Activated T-cell treated with anti-CD3 and anti-CD28 coated beads for 1 hour (primary cell): ENCODE results near the gene TAAR1.
"Not testable (repeated sequence)": the region's sequence is repeated elsewhere in the genome, so short reads cannot be mapped to it uniquely, and the experiment has no call there.

ENCODE experiments used
- DNase-seq: peaks from one replicate; pipeline ENCODE4 v3.0.0-alpha.2; 2020; ENCODE audit warnings: low read depth

TAAR1 gene, protein sequence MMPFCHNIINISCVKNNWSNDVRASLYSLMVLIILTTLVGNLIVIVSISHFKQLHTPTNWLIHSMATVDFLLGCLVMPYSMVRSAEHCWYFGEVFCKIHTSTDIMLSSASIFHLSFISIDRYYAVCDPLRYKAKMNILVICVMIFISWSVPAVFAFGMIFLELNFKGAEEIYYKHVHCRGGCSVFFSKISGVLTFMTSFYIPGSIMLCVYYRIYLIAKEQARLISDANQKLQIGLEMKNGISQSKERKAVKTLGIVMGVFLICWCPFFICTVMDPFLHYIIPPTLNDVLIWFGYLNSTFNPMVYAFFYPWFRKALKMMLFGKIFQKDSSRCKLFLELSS

DNA sequence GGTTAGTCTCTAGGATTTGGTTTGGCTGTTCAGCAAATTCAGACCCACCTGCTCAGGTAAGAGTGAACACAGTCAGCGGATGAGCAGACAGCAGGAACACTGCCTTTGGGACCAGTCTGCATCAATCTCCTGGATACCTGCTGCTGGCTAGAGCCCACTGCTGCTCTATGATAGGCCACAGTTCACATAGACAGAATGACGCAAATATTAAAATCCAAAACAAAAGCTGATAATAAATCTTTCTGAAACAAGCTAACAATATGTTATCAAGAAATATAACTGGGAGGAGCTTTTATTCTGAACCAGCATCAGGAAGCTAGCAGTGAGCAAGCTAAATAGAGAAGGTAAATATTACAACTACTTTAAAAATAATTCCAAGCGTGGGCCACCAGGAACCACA lies at the start of gene TAAR1:
Gene TAAR1, minus strand, starts transcription at position 101 of the 400 bp plus-strand sequence. CDS start 13,179 bp downstream, outside the sequence.
- DNase-seq, result no peak

DNA sequence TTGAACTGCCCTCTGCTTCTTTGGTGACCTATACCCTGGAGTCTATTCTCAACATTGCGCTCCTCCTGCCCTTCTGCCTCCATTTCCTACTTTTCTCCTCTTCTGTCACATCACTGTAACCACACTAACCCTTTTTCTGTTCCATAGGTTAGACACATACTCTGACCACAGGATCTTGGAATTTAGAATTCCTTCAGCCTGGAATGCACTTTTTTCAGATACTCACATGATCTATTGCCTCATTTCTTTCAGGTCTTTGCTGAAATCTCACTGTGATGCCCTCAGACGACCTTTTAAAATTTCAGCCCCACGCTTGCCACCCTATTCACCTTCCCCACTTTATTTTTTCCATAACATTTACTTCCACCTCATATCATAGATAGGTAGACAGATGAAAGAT lies 49.8 kb upstream of the TAAR1 start:
- DNase-seq, result no peak

DNA sequence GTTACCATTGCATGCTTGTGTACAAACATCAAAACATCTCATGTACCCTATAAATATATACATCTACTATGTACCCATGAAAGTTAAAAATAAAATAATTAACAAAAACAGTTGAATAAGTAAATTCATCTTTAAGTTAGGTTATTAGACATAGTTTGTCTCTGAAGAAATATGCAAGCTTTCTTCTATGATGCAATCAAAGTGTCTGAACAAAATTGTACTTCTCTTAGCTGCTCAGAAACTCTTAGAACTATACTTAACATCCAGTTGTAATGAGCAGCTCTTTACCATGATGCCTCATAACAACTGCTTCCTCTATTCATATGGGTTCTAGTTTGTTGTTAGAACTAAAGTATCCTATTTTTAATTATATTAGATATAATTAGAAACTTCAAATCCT lies 49.0 kb upstream of the TAAR1 start:
- no peak for DNase-seq

DNA sequence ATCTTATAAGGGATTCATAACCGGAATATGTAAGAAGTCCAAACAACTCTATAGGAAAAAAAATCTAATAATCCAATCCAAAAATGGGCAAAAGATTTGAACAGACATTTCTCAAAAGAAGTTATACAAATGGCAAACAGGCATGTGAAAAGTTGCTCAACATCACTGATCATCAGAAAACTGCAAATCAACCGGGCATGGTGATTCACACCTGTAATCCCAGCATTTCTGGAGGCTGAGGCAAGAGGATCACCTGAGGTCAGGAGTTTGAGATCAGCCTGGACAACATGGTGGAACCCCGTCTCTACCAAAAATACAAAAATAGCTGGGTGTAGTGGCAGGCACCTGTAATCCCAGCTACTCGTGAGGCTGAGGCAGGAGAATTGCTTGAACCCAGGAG lies 47.8 kb upstream of the TAAR1 start:
- DNase-seq, result not testable (repeated sequence)

DNA sequence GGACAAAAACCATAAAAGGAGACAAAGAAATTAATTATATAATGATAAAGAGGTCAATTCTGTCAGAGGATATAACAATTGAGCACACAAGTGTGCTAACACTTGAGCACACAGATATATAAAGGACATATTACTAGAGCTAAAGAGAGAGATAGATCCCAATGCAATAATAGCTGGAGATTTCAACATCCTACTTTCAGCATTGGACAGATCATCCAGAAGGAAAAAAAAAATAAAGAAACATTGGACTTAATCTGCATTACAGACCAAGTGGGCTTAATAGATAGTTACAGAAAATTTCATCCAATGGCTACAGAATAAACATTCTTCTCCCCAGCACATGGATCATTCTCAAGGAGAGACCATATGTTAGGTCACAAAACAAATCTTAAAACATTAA lies 45.0 kb upstream of the TAAR1 start:
- no peak for DNase-seq

DNA sequence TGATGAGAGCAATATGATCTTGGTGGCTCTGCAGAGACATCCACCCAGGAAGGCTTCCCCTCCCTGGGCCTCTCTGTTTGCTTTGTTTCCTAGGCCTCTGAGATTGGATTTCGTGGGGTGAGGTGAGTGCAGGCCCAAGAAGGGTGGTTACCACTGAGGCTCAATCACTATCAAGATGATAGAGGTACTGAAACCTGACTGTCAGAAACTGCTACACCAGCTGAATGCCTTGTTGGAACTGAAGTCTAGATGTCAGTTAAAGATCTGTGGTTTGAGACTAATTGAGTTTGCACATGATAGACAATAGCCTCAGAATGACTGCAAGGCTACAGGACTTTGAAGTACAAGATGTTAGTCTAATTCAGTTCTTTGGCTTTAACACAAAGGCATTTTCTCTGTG lies 39.6 kb upstream of the TAAR1 start:
- DNase-seq, result no peak

DNA sequence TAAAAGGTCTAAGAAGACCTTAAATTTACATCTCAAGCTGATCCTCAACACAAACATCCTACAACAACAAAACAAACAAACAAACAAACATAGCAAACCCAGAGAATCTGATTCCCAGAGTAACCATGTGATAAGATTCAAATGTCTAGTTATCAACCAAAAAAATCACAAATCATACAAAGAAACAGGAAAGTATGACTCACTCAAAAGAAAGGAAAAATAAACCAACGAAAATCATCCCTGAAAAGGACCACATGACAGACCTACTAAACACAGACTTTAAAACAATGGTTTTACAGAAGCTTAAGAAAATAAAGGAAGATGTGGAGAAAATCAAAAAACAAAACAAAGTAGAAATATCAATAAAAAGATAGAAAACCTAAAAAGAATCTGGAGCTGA lies 36.8 kb upstream of the TAAR1 start:
- no peak for DNase-seq

DNA sequence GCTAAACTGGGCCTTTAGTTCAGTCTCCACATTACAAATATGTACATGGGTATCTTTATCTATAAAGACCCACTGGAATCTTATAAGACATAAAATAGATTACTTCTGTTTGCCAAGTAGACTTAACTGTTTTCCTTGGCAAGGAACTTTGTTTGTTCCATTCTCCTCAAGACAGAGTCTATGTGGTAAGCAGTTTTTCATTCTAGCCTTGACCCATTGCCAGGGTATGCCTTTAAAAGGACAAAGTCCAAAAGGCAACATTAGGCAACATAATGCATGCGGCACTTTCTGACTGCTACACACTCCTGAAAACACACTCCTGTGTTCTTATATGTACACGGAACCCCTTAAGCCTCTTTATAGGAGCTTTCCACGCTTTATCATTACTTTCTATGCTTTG lies 34.5 kb upstream of the TAAR1 start:
- DNase-seq, result no peak

DNA sequence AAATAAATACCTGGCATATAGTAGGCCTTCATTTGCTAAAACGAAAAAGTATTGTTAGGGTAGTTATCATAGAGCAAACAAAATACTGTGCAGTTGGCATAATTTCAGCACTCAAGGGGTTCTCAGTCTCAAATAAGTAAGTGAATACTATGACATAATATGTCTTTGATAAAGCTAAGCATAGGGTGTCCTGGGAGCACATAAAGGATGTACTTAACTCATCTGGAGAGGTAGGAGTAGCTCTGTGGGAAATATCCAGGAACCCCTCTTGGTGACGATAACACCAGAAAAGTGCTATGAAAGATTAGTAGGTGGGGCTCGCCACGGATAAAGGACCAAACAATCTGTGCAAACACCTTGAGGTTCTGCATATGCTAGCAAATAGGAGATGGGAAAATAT lies 31.7 kb upstream of the TAAR1 start:
- no peak for DNase-seq

DNA sequence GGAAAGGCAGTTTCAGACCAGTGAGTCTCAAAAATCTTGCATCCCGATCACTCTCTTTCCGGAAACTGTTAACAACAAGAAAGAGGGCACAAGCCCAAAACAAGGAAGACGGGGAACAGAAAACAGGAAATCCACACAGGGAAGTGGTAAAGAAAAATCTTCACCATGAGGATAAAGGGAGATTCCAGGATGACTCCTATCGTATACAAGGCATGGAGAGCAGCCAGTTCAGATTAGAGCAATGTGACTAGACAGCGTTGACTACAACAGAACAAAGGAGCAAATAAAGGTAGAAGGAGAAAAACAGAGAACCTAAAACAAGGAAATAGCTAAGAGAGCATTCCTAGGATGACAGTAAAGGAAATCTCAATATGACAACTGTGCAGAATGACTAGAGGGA lies 28.3 kb upstream of the TAAR1 start:
- DNase-seq, result no peak

DNA sequence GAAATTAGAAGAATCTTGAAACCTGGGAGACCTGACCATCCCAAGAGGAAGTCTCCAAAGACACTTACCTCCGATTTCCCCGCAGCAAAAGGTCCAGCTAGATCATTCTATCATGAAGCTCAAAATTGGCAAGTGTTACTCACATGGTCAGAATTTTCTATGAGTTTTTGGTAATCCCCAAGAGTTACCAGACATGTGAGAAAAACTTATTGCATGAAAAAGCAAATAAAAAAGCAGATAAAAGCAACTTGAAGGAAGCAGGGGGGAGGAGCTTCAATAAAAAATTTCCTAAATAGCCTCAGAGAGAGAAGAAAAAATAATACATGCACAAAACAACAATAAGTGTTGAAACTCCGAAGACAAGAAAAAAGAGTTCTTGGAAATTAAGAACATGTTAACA lies 27.5 kb upstream of the TAAR1 start:
- no peak for DNase-seq

DNA sequence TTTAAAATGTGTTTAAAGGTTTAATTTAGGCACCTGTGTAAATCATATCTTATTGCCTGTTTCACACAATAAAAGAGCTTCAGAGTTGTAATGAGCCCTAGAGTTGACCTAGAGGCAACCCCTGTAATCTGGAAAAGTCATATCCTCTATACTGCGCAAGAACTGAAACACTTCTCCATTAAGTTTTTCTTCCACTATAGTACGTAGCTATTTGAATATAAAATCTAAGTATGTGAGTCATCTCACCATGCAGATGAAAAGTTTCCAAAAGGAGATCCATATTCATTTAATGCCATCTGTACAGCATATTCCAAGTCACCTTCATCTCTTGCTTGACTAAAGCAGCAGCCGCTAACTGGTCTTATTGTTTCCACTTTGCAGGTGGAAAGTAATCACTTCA lies 26.0 kb upstream of the TAAR1 start:
- DNase-seq, result no peak

DNA sequence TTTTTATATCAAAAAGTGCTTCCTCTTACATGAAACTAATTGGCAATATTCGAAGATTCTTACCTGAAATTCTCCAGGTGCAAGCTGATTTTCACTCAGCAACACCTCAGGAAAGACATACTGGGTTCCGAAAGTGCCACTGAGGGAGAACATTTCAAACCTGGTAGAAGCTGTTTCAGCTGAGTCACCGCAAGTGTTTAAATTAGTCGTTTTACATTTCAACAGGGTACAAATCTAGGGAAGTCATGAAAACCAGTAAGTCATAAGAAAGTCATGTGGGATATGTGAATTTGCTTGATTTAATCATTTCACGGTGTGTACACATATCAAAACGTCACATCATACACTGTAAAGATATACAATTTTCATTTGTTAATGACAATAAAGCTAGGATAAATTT lies 25.3 kb upstream of the TAAR1 start:
- no peak for DNase-seq

DNA sequence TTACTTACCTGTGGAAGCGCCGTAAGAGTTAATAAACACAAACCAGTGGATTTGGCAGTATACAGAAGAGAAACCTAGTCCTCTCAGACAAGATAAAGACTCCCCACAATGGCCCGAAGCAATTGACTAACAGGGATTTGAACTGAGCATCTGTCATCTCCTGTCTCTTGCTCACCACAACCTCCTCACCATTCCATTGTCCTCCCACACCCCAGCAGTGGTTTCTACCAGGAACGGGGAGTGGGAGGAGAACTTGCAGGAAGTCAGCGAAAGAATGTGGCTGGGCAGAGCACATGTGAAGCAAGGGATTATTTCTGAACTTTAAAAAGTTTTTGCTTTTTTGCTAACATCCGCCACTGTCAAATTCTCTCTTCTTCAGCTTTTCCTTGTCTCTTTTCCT lies 24.6 kb upstream of the TAAR1 start:
- no peak for DNase-seq

DNA sequence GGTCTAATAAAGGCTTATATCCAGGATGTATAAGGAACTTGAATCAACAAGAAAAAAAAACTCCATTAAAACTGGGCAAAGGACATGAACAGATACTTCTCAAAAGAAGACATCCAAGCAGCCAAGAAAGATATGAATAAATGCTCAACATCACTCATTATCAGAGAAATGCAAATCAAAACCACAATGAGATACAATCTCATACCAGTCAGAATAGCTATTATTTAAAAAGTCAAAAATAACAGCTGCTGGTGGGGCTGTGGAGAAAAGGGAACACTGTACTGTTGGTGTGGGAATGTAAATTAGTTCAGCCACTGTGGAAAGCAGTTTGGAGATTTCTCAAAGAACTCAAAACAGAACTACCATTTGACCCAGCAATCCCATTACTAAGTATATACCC lies 20.1 kb upstream of the TAAR1 start:
- DNase-seq, result not testable (repeated sequence)

DNA sequence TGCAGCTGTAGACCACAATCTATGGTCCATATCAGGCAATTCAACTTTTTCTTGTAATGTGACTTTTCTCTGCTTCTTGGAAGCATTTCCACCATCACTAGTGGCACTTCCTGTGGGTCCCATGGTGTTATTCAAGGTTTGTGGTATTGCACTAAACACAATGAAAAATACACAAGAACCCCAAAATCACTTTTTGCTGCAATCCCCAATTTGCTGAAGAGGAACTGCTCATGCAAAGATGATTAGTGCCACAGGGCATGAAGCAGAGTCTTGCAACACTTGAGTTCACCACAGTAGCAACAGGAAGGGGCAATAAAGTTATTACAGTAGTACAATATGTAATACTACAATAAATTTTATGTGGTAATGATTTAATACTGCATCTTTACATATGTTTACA lies 16.8 kb upstream of the TAAR1 start:
- DNase-seq, result no peak

DNA sequence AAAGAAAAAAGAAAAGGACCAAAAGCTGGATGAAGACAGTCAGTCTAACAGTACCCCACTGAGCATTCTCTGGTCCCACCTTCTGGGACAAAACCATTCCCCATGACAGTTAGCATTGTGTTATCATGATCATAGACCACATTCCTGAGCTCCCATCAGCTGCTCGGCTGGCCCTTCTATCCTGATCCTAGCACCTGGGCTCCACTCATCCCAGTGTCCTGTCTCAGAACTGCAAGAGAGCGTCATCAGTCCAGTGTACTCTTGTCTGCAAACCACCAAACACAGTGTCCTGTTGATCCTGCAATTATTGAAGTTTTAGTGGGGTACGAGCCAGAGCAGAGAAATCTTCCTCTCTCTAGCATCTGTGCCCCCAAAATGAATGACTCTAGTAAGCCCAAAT lies 16.0 kb upstream of the TAAR1 start:
- DNase-seq, result no peak

DNA sequence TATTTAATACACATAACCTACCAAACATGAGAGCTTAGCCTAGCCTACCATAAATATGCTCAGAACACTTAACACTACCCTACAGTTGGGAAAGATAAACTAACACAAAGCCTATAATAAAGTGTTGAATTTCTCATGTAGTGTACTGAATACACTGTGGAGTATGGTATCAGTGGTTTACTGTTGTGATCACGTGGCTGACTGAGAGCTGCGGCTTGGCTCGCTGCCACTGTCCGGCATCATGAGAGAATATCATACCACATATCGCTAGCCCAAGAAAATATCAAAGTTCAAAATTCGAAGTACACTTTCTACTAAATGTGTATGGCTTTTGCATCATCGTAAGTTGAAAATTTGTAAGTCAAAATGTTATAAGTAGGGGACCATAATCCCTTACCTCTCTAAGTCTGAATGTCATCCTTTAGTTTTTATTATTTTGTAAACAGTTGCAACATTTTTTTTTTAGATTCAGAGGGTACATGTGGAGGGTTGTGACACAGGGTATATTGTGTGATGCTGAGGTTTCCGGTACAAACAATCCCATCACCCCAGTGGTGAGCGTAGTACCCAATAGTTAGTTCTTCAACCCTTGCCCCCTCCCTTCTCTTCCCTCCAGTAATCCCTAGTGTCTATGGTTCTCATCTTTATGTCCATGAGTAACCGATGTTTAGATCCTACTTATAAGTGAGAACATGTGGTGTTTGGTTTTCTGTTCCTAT lies 14.6 kb upstream of the TAAR1 start:
- DNase-seq, result no peak

DNA sequence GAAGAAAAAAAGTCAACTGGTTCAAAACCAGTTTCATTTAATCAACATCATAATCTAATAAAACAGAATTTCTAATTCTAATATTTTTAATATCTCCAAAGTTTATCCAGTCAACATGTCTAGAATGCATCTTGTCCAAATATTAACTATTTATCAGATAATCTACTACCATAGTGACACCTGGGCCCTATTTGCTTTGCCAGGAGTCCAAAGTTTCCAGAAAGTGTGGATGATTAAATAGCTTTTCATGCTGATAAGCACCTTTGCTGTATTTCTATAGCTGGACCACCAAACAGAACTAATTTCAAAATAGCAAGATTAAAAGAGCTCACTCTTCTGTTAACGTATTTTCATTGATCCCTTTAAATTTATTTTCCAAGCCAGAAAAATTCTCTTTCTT lies 12.3 kb upstream of the TAAR1 start:
- DNase-seq, result no peak

DNA sequence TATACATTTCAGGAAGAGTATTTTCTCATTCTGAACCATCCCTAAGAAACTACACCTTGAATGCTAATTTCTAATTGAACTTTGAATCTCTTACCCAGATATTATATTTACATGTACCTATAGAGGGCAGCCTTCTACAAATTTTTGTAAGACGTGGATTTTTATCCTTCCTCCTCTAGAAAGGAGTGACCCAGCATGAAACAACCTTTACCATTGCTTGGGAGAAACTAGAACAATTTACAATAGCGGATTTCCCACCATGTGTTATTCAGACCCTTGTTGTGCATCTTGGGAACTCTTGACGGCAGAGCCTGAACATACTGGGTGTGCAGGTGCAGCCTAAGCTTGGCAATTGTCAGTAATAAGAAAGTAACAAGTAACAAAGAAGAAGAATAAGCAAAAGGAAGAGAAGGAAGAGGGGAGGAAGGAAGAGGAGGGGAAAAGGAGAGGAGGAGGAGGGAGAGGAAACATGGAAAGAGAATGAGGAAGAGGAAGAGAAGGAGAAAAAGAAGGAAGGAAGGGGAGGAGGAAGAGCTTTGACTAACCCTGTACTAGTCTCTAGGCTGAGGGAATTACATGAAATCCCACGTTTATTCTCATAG lies 10.8 kb upstream of the TAAR1 start:
- DNase-seq, result no peak

DNA sequence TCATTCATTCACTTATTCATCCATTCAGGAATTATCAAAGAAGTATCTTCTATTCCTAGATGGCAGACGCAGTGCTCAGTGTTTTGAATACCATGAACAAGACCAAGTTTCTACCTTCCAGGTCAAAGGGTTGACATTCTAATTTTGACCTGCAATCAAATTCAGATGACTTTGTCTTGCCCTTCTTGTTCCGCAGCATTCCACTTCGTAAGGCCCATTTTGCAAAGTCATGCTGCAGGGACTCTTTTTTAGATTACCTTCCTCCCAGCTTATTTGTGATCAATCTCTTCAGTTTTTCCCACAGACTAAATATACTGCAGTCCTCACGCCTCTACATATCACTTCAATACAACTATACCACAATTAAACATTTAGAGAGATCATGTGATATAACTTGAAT lies 7.1 kb upstream of the TAAR1 start:
- no peak for DNase-seq

DNA sequence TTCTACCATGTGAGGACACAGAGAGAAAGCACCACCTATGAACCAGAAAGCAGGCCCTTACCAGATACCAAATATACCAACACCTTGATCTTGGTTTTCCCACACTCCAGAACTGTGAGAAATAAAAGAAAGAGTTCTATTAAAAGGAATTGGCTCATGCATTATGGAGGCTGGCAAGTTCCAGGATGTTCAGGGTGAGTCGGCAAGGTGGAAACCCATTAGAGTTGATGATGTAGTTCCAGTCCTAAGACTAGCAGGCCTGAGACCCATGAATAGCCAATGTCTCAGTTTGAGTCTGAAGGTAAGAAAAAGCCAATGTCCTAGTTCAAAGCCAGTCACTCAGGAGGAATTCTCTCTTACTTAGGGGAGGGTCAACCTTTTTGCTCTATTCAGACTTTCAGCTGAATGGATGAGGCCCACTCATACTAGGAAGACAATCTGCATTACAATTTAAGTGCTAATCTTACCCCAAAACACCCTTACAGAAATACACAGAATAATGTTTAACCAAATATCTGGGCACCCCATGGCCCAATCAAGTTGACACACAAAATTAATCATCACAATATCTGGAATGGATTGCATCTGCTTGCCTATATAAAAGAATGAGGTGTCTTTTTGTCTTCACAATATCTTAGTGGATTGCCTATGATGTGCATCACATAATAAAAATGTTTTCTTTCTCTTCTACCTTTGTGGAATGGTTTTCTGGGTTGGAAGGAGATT lies 5.5 kb upstream of the TAAR1 start:
- no peak for DNase-seq

DNA sequence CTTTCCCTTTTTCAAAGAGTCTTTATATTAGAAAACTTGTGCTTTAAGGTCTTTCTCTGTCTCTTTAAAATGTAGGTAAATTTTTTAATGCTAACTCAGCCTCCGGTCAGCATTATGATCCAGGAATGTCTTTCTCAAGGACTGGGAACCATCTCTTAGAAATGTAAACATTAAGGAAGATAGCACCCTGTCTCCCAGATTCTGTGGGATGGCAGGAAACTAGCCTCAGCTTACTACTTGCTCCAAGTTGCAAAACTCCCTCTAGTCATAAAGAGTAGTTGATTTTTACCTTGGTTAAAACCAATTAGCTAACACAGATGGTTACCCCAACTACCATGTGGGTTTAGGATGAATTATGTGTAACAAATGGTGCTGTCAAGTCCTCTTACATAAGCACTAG lies 4.7 kb upstream of the TAAR1 start:
- no peak for DNase-seq
